Measurements from ENCODE around the gene JADE3.

The JADE3 gene

DNA sequence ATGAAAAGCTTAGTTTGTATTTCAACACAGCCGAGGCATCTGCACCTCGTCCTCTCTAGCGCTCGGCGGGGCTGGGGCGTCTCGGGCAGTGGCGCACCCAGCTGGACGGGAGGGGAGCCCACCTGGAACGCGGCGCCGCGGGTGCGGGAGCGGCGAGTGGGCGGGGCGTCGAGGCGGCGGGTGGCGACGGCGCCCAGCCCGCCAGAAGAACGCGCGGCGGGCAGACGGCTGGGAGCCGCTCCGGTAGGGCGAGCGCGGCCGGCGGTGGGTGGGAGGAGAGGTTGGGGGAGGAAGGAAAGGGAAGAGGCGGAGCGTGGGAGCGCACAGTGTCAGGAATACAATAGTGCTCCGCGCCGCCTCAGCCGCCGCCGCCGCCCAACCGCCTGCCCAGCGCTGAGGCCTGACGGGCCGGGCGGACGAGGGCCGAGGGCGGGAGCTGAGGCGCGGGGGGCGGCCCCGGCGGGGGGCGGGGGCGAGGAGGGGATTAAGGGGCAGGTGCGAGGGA lies at the start of gene JADE3:
JADE3 (plus strand) TSS at position 324 of the 505 bp plus-strand sequence. CDS start 72,474 bp downstream, outside the sequence.
- DNase-seq (ENCODE audit: low spot score): peak; percentile 4

DNA sequence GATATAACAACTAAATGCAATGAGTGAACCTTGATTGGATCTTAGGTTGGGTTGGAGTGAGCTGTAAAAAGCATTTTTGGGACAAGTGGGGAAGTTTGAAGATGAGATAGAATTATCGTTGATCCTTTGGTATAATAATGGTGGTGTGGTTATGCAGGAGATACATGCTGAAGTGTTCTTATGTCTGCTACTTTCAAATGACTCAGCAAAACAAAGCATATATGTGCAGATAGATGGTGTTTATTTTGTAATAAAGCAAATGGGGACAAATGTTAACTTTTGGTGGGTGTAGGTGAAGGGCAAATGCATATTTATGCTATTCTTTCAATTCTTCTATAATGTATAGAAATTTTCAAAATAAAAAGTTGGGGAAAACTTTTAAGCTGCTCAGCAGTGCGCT lies 49.1 kb upstream of the JADE3 start:
- no peak for DNase-seq (ENCODE audit: low spot score)

DNA sequence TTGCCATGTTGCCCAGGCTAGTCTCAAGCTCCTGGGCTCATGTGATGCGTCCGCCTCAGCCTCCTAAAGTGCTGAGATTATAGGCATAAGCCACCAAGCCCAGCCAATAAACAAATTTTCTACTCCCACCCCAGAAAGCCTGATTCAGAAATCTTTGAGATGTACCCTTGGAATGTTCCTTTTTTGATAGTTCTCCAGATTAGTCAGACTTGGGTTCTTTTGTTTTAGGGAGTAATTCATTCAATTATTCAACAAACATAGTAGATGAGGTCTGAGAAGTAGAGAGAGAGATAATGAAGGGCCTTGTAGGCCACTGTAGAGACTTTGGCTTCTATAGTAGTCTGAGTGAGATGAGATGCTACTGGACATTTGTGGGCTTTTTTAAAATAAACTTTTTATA lies 47.6 kb upstream of the JADE3 start:
- DNase-seq (ENCODE audit: low spot score): no peak

DNA sequence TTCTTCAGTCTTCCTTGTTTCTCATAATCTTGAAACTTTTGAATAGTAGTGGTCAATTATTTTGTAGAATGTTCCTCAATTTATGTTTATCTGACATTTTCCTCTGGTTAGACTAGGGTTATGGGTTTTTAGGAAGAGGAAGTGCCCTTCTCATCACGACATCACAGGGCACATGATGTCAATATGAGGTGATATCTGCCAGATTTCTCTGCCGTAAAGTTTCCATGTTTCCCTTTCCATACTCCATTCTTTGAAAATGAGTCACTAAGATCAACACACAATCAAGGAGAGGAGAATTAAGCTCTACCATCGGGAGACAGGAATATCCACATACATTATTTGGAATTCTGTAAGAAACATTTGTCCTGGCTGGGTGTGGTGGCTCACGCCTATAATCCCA lies 46.9 kb upstream of the JADE3 start:
- no peak for DNase-seq (ENCODE audit: low spot score)

DNA sequence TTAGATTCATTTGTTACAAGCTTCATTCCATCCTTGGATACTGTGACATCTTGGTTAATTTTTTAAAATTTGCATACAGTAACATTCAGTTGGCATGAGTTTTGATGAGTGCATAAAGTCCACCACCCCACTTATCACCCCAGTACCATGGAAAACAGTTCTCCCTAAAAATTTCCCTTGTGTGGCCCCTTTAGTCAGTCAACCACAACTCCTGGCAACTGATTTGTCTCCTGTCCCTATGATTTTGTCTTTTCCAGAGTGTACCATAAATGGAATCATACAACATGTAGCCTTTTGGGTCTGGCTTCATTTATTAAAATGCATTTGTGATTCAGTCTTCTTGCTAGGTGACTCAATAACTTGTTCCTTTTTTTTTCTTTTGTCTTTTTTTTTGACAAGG lies 45.5 kb upstream of the JADE3 start:
- no peak for DNase-seq (ENCODE audit: low spot score)

DNA sequence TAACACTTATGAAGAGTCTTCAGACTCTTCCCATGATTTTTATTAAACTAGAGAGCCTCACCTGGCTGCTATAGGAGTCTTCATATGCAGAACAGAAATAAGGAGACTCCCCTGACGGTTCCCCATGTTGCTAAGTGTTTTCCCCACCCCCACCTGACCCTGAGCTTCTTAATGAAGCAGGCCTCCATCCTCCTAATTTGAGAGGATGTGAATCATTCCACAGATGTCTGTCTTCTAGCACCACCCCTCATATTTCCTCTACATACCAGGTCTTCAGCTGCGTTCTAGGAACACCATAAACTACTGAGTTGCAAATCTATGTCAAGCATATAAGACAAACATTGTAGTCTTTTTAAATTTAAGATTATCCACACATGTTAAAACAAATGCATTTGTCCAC lies 38.5 kb upstream of the JADE3 start:
- DNase-seq (ENCODE audit: low spot score): no peak

DNA sequence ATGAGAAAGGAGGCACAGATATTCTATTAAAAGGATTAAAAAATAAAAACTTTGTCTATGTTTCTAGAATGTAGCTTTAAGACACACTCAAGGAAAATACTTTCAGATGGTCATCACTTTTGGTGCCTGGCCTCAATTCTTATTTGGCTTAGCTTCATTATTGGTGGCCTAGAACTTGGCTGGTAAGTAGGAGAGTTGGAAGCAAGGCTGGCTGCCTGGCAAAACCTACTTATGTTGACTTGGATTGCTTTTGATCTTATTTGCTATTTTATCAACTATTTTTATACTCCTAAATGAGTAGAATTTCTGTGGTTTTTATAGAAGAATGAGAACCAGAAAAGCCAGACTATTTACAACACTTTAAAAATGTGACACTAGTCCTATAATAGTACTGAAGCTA lies 35.3 kb upstream of the JADE3 start:
- DNase-seq (ENCODE audit: low spot score): no peak

DNA sequence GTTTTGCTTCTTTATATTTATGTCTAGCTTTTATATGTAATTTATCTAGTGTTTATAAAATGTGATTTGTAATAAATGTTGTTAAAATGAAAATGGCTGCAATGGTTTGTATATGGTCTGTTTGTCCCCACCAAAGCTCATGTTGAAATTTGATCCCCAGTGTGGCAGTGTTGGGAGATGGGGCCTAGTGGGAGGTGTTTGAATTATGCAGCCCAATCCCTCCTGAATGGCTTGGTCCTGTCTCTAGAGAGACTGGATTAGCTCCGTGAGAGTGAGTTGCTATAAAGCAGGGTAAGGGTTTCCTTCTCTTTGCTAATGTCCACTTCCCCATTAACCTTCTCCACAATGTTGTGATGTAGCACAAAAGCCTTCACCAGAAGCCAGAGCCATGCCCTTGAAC lies 30.0 kb upstream of the JADE3 start:
- no peak for DNase-seq (ENCODE audit: low spot score)

DNA sequence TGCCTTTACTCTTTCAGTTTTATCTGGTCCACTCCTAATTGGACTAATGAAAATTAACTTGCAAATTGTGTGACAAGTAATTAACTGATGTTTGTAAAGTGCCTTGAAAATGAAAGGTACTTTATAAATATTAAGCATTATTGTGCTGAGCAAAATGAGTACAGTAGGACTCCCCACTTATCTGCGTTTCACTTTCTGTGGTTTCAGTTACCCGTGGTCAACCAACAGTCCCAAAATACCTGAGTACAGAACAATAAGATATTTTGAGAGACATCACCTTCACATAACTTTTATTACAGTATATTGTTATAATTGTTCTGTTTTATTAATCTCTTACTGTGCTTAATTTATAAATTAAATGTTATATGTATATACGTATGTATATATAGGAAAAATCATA lies 27.4 kb upstream of the JADE3 start:
- no peak for DNase-seq (ENCODE audit: low spot score)

DNA sequence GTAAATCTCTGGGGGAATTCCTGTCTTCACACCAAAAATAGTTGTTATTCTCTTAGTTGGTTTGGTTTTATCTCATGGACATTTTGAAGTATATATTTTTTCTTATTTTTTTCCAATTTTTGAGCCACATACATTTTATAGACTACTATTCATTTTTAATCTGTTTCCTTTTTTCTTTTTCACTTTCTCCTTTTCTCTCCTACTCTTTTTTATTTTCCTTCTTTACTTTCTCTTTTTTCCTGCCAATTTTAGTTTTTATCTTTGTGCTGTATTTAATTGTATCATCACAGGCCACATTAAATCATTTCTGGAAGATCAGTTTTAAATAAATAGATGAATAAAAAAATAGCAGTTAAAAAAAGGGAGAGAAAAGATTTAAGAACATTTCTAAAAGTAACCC lies 14.0 kb upstream of the JADE3 start:
- DNase-seq (ENCODE audit: low spot score): no peak

DNA sequence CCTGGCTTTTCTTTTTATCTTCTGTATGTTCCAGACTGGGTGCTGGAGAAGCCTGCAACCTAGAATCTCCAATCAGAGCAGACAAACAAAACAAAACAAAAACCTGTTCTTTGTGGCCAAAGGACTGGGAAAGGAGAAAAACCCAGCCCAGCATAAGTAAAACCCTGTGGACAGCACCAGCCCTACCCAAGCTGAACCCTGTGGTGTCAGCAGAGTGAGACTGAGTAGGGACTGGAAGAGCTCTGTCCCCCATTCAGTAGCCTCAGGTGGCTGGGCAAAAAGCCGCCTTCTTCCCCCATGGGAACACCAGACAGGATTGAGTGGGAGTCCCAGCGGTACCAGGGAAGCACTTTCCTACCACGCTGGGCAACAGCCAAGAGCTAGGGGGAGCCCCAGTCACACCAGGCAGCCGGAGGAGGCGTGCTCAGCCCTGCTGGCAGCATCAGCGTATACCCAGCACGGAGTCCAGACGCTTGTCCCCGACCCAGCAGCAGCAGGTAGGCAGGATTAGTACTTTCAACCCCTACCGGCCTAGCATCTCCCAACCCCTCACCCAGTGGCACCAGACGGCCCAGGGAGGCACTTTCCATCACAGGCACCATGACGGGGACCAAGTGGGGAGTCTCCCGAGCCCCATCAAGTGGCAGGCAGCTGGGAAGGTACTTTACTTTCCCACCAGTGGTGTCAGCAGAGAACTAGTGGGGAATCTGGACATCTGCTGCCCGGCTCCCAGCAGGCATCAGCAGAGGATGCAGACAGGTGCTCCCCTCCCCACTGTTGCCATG lies 8.6 kb upstream of the JADE3 start:
- peak; percentile 42 for DNase-seq (ENCODE audit: low spot score)

DNA sequence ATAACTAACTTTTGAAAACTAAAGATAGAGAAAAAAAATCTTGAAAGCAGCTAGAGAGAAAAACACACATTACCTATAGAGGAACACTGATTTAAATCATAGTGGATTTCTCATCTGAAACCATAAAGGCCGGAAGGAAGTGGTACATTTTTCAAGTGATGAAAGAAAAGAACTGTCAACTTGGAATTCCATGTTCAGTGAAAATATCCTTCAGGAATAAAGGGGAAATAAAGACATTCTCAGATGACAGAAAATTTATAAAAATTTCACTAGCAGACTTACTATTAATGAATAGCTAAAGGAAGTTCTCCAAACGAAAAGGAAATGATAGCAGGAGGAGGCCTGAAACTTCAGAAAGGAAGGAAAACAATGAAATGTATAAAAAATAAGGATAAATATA lies 7.6 kb upstream of the JADE3 start:
- DNase-seq (ENCODE audit: low spot score): no peak

DNA sequence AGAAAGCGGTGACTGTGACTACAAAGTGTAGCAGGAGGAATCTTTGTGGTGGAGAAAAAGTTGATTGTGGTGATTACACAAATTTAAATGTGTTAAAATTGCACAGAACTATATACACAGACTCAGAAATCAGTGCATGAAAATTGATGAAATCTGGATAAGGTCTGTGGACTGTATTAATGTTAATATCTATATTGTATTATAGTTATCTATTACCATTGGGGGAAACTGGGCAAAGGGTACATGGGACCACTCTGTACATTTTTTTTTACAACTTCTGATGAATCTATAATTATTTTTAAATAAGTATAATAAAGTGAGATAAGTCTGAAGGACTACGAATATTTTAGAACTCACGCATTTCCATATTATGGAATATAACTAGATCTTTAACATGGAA lies 1.8 kb upstream of the JADE3 start:
- DNase-seq (ENCODE audit: low spot score): no peak

DNA sequence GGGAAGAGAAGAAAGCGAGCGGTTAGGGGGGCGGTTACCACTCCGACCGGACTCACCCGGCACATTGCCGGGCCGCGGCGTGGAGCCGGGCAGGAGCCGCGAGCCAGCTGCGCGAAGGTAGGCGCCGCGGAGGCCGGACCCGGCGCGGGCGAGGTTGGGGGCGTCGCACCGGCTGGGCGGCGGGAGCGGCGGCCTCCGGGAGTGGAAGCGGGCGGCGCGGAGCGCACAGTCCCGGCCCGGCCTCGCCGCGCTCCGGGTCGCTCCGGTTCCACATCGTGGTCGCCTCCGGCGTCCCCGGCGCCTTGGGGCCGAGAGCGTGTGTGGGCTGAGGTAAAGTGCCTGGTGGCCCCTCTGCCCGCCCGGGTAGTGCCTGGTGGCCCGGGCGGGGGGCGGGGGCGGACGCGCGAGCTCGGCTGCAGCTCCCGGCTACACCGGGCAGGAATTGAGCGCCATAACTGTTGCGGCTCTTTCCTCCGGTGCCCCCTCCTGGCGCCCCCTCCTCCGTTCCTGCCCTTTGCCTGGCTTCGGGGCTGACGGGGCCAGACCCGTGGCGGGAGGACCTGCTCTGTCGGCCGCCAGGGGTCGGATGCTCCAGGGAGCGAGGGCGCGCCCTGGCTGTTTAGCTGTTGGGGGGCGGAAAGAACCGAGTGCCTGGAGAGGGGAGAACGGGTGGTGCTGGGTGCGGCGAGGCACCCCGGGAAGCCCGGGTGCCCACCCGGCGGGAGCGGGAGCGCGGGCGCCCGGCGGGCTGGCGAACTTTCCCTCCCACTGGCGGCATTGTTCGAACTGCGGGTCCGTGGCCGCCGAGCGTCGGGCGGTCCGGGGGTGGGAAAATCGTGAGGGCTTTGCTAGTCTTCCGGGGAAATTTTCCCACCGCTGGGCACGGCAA lies 626 bp downstream of the JADE3 start:
- peak; percentile 4 for DNase-seq (ENCODE audit: low spot score)

DNA sequence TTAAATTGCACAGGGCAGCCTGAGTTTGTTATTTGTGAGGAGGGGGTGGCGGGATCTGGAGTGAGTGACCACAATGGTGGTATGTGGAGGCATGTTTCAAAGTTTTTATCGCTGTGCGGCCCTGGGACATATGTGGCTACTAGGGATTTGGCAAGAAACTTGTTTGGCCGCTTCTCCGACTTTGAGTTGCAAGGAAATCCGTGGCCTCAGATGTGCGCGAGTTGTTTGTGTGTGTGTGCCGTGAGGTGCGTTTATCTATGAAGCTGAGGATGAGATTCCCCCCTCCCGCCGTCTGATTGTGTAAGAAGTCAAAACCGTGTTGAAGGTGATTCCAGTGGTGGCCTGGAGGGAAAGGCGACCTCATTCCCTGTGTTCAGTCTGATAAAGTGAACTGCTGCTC lies 1.4 kb downstream of the JADE3 start:
- no peak for DNase-seq (ENCODE audit: low spot score)

DNA sequence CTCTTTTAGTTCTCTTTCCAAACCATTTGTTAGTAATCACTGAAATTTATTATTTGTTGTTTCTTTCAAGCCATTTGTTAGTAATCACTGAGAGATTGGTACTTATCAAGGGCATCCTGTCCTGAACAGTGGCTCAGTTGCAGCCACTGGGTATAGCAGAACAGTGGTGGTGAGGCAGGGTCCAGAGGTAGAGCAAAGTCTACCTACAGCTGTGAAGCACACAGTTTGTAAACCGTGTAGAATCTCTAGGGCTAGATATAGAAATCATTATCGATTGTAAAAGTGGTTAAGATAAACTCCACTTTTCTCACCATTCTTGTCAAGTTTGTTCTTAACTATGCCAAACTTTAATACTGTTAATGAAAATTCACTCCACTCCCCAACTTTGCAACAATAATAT lies 4.1 kb downstream of the JADE3 start:
- DNase-seq (ENCODE audit: low spot score): no peak

DNA sequence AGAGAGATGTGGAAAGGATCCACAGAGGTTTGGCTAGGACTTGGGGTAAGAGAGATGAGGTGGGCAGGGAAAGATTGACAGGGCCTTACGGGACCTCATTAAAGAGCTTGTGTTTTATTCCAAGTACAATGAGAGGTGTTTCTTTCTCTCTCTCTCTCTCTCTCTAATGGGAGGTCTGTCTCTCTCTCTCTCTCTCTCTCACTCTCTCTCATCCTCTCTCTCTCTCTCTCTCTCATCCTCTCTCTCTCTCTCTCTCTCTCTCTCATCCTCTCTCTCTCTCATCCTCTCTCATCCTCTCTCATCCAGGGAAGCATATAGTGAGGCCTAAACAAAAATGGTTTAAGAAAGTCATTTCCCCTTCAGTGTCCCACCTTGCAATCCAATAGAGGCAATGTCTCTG lies 5.4 kb downstream of the JADE3 start:
- no peak for DNase-seq (ENCODE audit: low spot score)

DNA sequence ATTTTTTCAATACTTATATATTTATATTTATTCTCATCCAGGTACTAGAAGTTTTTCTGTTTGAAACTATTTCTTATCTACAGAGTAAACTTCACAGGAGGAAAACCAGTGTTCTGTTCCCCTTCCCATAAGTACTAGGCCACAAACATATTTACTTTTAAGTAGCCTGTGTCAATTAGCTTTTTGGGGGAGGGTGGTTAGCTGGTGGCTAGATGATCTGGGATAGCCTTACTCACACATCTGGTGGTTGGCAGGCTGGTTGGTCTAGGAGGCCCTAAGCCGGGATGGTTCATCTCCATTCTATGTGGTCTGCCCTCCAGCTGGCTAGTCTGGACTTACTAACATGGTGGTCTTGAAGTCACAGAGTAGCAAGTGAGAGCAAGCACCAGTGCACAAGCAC lies 6.2 kb downstream of the JADE3 start:
- no peak for DNase-seq (ENCODE audit: low spot score)

DNA sequence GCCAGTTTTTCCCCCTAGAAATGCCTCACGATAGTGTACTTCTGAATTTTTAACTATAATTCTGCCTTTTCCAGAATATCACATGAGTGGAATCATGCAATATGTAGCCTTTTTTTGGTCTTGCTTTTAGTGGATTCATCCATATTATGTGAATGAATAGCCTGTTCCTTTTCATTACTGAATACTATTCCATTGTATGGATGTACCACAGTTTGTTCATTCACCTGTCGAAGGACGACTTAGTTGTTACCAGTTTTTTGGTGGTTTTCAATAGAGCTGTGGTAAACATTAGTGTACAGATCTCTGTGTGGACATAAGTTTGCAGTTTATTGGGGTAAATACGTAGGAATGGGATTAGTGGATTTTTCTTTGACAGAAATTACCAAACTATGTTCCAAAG lies 8.0 kb downstream of the JADE3 start:
- DNase-seq (ENCODE audit: low spot score): no peak

DNA sequence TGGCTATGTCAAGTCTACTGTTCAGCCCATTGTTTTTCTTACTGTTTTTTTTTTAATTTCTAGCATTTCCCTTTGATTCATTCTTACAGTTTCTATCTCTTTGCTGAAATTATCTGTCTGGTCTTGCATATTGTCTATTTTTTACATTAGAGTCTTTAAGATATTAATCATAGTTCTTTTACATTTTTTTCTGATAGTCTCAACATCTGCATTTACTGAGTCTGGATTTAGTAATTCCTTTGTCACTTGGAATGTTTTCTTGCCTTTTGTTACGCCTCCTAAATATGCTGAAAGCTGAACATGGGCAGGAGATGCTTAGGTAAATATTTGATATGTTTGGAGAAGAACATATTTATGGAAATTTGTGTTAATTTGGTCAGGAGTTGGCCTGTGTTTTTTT lies 10.4 kb downstream of the JADE3 start:
- no peak for DNase-seq (ENCODE audit: low spot score)

DNA sequence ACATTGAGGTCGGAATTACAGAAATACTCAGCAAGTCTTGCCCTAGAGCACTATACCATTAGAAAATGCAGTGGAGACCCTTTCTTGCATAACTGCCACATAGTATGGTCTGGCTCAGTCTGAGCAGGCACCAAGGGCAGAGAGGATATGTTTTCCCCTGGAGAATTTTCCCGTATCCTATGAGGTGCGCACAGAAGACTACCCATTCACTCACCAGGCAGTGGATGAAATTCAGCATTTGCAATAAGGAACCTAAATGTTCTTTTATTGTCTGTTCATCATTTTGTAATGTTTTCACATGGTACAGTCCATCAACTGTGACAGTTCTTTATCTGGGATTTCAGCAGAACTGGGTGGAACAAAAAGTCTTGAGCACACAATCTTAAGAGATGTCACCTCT lies 15.5 kb downstream of the JADE3 start:
- DNase-seq (ENCODE audit: low spot score): no peak

DNA sequence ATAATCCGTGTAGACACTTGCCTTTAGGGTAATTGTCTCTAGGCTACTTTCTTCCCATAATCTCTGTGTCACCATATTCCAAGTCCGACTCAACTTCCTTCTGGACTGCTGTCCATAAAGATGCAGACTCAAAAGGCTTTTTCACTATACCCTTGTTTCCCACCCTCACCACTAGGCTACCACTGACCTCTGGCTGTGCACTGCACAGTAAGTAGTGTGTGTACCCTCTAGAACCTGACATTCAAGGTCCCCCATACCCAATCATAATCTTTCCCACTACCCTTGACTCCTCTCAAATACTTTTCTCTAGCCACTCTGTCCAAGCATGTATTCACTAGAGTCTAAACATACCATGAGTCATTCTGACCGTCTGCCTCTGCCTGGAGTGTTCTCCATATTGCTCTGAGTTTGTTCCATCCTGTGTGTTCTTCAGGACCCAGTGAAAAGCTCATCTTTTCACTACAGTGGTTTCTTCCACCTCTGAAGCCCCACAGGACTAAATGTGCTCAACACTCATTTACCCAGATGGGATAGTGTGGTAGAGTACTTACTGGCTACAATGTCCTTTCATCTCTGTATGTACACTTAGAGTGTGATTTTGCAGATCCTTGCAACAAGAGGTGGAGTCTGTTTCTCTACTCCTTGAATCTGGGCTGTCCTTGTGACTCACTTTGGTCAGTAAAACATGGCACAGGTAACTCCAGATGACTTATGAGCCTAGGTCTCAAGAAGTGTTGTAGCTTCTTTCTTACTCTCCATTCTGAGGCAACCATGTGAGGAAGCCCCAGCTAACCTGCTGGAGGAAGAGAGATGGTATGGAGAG lies 17.4 kb downstream of the JADE3 start:
- no peak for DNase-seq (ENCODE audit: low spot score)

Data from CD4-positive, alpha-beta T cell treated with Interleukin-2 at 100 ng/mL for 4 hours (primary cell).